Adrenal gland (tissue), 5 donors: Measurements from ENCODE around the gene CASP1.
"Not testable (repeated sequence)": the region's sequence is repeated elsewhere in the genome, so short reads cannot be mapped to it uniquely, and the experiment has no call there.

Experiments used
- POLR2A ChIP-seq, 2 donors: fragments of 450-650 bp; IDR thresholded peaks; one replicate each; pipeline ENCODE4 v1.6.1; 2017; ENCODE audit warnings: antibody characterized with exemption in 2 of 2, mild to moderate bottlenecking in 2 of 2, moderate library complexity in 1 of 2
- TF ChIP-seq, protein P1 (sequence below), 6 experiments: fragments of 450-650 bp in 4 of 6; fragments of 200-600 bp in 2 of 6; sonication (generic) in 1 of 6; IDR thresholded peaks; 1 replicate in 5 of 6; 2 replicates in 1 of 6; pipeline versions ENCODE4 v1.5.1 to v1.8.0; 2016 to 2021; ENCODE audit warnings: antibody characterized with exemption in 6 of 6, mild to moderate bottlenecking in 2 of 6, moderate library complexity in 1 of 6
- donor health status: DM: no; HTN: no; CAD: no.

DNA sequence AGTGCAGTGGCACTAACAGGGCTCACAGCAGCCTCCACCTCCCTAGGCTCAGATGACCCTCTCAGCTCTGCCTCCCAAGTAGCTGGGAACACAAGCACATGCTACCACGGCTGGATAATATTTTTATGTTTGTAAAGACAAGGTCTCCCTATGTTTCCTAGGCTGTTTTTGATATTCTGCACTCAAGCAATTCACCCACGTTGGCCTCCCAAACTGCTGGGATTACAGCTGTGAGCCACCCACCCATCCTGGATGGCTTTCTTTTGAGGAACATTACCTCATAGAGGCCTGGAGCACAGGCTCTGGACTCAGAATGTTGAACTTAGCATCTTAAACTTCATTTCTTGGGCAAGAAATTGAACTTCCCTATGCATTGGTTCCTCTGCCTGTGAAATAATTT is 37.1 kb upstream of the CASP1 start:
- TF ChIP-seq, protein P1, sequence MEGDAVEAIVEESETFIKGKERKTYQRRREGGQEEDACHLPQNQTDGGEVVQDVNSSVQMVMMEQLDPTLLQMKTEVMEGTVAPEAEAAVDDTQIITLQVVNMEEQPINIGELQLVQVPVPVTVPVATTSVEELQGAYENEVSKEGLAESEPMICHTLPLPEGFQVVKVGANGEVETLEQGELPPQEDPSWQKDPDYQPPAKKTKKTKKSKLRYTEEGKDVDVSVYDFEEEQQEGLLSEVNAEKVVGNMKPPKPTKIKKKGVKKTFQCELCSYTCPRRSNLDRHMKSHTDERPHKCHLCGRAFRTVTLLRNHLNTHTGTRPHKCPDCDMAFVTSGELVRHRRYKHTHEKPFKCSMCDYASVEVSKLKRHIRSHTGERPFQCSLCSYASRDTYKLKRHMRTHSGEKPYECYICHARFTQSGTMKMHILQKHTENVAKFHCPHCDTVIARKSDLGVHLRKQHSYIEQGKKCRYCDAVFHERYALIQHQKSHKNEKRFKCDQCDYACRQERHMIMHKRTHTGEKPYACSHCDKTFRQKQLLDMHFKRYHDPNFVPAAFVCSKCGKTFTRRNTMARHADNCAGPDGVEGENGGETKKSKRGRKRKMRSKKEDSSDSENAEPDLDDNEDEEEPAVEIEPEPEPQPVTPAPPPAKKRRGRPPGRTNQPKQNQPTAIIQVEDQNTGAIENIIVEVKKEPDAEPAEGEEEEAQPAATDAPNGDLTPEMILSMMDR (IDR thresholded peaks at IDR 0.05): not testable (repeated sequence)
- not testable (repeated sequence) for TF ChIP-seq POLR2A (IDR thresholded peaks at IDR 0.05)
